WTC11 (cell line): ENCODE measurements around the gene NUDT16. TPM values are rescaled to one million over a fixed set of nuclear protein-coding genes. Genes with fewer than 3 reads are reported as not detected.

Experiments used
- ATAC-seq: fragments of 200-7000 bp; cut with Tn5 transposase; 2 replicates; pipeline ENCODE4 v1.10.0; 2021; ENCODE audit warnings: mild to moderate bottlenecking, moderate library complexity
- CTCF ChIA-PET: fragments of 300-600 bp; sonication (Branson Sonifier 250); formaldehyde crosslinking; loops from one replicate; lab custom pipeline; 2021; ENCODE audit warnings: antibody characterized with exemption; lab: Charles Lee
- POLR2A ChIA-PET: fragments of 350-600 bp; sonication (Branson Sonifier 250); formaldehyde crosslinking; loops from one replicate; lab custom pipeline; 2021; ENCODE audit warnings: antibody characterized with exemption; lab: Charles Lee
- DNase-seq: peaks from one replicate; pipeline ENCODE4 v3.0.0; 2021; ENCODE audit warnings: low spot score
- H3K27ac Mint-ChIP-seq: 2 replicates; pipeline ENCODE4 v1.8.0; 2021; ENCODE audit warnings: mixed read lengths
- H3K27me3 Mint-ChIP-seq: 2 replicates; pipeline ENCODE4 v1.8.0; 2021; ENCODE audit warnings: low read depth, mild to moderate bottlenecking, moderate library complexity, mixed read lengths
- H3K36me3 Mint-ChIP-seq: 2 replicates; pipeline ENCODE4 v1.8.0; 2021; ENCODE audit warnings: mixed read lengths
- H3K4me1 Mint-ChIP-seq: 2 replicates; pipeline ENCODE4 v1.8.0; 2022; ENCODE audit warnings: mixed read lengths
- H3K4me3 Mint-ChIP-seq: 2 replicates; pipeline ENCODE4 v1.8.0; 2021; ENCODE audit warnings: mild to moderate bottlenecking, moderate library complexity, mixed read lengths
- H3K9me3 Mint-ChIP-seq: 2 replicates; pipeline ENCODE4 v1.8.0; 2021; ENCODE audit warnings: mixed read lengths
- CREB1 ChIP-seq: sonication (generic); formaldehyde crosslinking; IDR thresholded peaks from 2 replicates; pipeline ENCODE4 v1.8.0; 2023; ENCODE audit warnings: mild to moderate bottlenecking, missing genetic modification reagents
- ELF4 ChIP-seq: sonication (generic); formaldehyde crosslinking; IDR thresholded peaks from 2 replicates; pipeline ENCODE4 v1.8.1; 2022; ENCODE audit warnings: low read depth, mild to moderate bottlenecking, moderate library complexity, missing genetic modification reagents
- ETV6 ChIP-seq: sonication (generic); formaldehyde crosslinking; IDR thresholded peaks from 2 replicates; pipeline ENCODE4 v1.8.1; 2022; ENCODE audit warnings: mild to moderate bottlenecking, missing genetic modification reagents
- FOXP1 ChIP-seq: sonication (generic); formaldehyde crosslinking; IDR thresholded peaks from 2 replicates; pipeline ENCODE4 v1.8.0; 2022; ENCODE audit warnings: missing genetic modification reagents, mild to moderate bottlenecking, moderate library complexity, borderline replicate concordance
- GTF2I ChIP-seq: fragments of 250-450 bp; sonication (Bioruptor Pico); conservative IDR thresholded peaks from 2 replicates; pipeline ENCODE4 v1.4.0; 2021; ENCODE audit warnings: mild to moderate bottlenecking
- HMGA2 ChIP-seq: fragments of 250-450 bp; sonication (Bioruptor Pico); IDR thresholded peaks from 2 replicates; pipeline ENCODE4 v1.4.0; 2021; ENCODE audit warnings: mild to moderate bottlenecking, moderate library complexity
- IRF2 ChIP-seq: sonication (generic); formaldehyde crosslinking; IDR thresholded peaks from 2 replicates; pipeline ENCODE4 v1.8.0; 2022; ENCODE audit warnings: low read depth, missing genetic modification reagents, borderline replicate concordance
- MLX ChIP-seq: sonication (generic); formaldehyde crosslinking; IDR thresholded peaks from 2 replicates; pipeline ENCODE4 v1.8.1; 2023; ENCODE audit warnings: mild to moderate bottlenecking, missing genetic modification reagents, moderate library complexity
- NFE2L1 ChIP-seq: sonication (generic); formaldehyde crosslinking; IDR thresholded peaks from 2 replicates; pipeline ENCODE4 v1.8.1; 2023; ENCODE audit warnings: missing genetic modification reagents
- NFYB ChIP-seq: sonication (generic); formaldehyde crosslinking; conservative IDR thresholded peaks from 2 replicates; pipeline ENCODE4 v1.8.0; 2022; ENCODE audit warnings: low read depth, missing genetic modification reagents
- NR1H2 ChIP-seq: sonication (generic); formaldehyde crosslinking; IDR thresholded peaks from 2 replicates; pipeline ENCODE4 v1.9.0; 2021; ENCODE audit warnings: mild to moderate bottlenecking, moderate library complexity, missing genetic modification reagents
- OVOL2 ChIP-seq: fragments of 250-450 bp; sonication (Bioruptor Pico); IDR thresholded peaks from 2 replicates; pipeline ENCODE4 v1.9.0; 2021; ENCODE audit warnings: mild to moderate bottlenecking, borderline replicate concordance
- PRDM15 ChIP-seq: sonication (generic); formaldehyde crosslinking; IDR thresholded peaks from 2 replicates; pipeline ENCODE4 v1.8.0; 2022; ENCODE audit warnings: missing genetic modification reagents
- RELA ChIP-seq: sonication (generic); formaldehyde crosslinking; IDR thresholded peaks from 2 replicates; pipeline ENCODE4 v1.8.1; 2022; ENCODE audit warnings: missing genetic modification reagents, mild to moderate bottlenecking, borderline replicate concordance
- SMAD4 ChIP-seq: sonication (generic); formaldehyde crosslinking; IDR thresholded peaks from 2 replicates; pipeline ENCODE4 v1.8.0; 2022; ENCODE audit warnings: mild to moderate bottlenecking, missing genetic modification reagents
- TP53 ChIP-seq: sonication (generic); formaldehyde crosslinking; IDR thresholded peaks from 2 replicates; pipeline ENCODE4 v1.8.1; 2023; ENCODE audit warnings: mild to moderate bottlenecking, missing genetic modification reagents
- ZNF396 ChIP-seq: fragments of 250-450 bp; sonication (Bioruptor Pico); IDR thresholded peaks from 2 replicates; pipeline ENCODE4 v1.8.0; 2021; ENCODE audit warnings: mild to moderate bottlenecking, moderate library complexity, borderline replicate concordance
- ZNF416 ChIP-seq: fragments of 250-450 bp; sonication (Bioruptor Pico); IDR thresholded peaks from 2 replicates; pipeline ENCODE4 v1.9.0; 2021; ENCODE audit warnings: mild to moderate bottlenecking, inconsistent platforms
- total RNA-seq: library from RNA; stranded (reverse); gene quantifications from 3 replicates; pipeline ENCODE4 v1.2.3, GENCODE V29; 2021
- TF ChIP-seq, protein P1 (sequence below): sonication (generic); formaldehyde crosslinking; IDR thresholded peaks from 2 replicates; pipeline ENCODE4 v1.8.0; 2022; ENCODE audit warnings: mild to moderate bottlenecking, missing genetic modification reagents
- TF ChIP-seq, protein P2 (sequence below): fragments of 250-450 bp; sonication (Bioruptor Pico); IDR thresholded peaks from 2 replicates; pipeline ENCODE4 v1.9.0; 2021; ENCODE audit warnings: moderate library complexity, mild to moderate bottlenecking, inconsistent platforms, borderline replicate concordance
- TF ChIP-seq, protein P3 (sequence below): sonication (generic); formaldehyde crosslinking; IDR thresholded peaks from 2 replicates; pipeline ENCODE4 v1.8.1; 2022; ENCODE audit warnings: mild to moderate bottlenecking, moderate library complexity, missing genetic modification reagents
- TF ChIP-seq, protein P4 (sequence below): sonication (generic); formaldehyde crosslinking; IDR thresholded peaks from 2 replicates; pipeline ENCODE4 v1.8.0; 2022; ENCODE audit warnings: mild to moderate bottlenecking, missing genetic modification reagents

NUDT16 gene
- total RNA-seq, 1 experiment from 2014 or later = 17.2 TPM

GRCh38 chr3:131394400-131394799, 12.8 kb downstream of the NUDT16 start:
- ChIA-PET POLR2A (no interaction called here), CTCF (no interaction called here)
- DNase-seq (no peak), ATAC-seq (no peak)
- no peak overlapping the region for H3K27ac Mint-ChIP-seq
- TF ChIP-seq PRDM15 (CRISPR knock-in tag) = no peak
- no peak for TF ChIP-seq GTF2I (CRISPR knock-in tag)
- TF ChIP-seq SMAD4 (CRISPR knock-in tag) = no peak
- TF ChIP-seq ZNF396 (CRISPR knock-in tag) = no peak
- TF ChIP-seq, protein P1, sequence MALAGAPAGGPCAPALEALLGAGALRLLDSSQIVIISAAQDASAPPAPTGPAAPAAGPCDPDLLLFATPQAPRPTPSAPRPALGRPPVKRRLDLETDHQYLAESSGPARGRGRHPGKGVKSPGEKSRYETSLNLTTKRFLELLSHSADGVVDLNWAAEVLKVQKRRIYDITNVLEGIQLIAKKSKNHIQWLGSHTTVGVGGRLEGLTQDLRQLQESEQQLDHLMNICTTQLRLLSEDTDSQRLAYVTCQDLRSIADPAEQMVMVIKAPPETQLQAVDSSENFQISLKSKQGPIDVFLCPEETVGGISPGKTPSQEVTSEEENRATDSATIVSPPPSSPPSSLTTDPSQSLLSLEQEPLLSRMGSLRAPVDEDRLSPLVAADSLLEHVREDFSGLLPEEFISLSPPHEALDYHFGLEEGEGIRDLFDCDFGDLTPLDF (CRISPR knock-in tag) = no peak
- TF ChIP-seq CREB1 (CRISPR knock-in tag) = no peak
- no peak for TF ChIP-seq RELA (CRISPR knock-in tag)
- TF ChIP-seq ELF4 (CRISPR knock-in tag) = no peak
- no peak for TF ChIP-seq NFE2L1 (CRISPR knock-in tag)
- no peak for TF ChIP-seq TP53 (CRISPR knock-in tag)
- TF ChIP-seq ETV6 = no peak
- TF ChIP-seq NR1H2 (CRISPR knock-in tag) = no peak
- no peak for TF ChIP-seq MLX
- no peak for TF ChIP-seq HMGA2
- no peak for TF ChIP-seq IRF2
- TF ChIP-seq, protein P2, sequence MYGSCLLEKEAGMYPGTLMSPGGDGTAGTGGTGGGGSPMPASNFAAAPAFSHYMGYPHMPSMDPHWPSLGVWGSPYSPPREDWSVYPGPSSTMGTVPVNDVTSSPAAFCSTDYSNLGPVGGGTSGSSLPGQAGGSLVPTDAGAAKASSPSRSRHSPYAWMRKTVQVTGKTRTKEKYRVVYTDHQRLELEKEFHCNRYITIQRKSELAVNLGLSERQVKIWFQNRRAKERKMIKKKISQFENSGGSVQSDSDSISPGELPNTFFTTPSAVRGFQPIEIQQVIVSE (CRISPR knock-in tag) = no peak
- TF ChIP-seq ZNF416 = no peak
- TF ChIP-seq, protein P3, sequence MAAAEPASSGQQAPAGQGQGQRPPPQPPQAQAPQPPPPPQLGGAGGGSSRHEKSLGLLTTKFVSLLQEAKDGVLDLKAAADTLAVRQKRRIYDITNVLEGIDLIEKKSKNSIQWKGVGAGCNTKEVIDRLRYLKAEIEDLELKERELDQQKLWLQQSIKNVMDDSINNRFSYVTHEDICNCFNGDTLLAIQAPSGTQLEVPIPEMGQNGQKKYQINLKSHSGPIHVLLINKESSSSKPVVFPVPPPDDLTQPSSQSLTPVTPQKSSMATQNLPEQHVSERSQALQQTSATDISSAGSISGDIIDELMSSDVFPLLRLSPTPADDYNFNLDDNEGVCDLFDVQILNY (CRISPR knock-in tag) = no peak
- TF ChIP-seq FOXP1 (CRISPR knock-in tag) = no peak
- TF ChIP-seq OVOL2 (CRISPR knock-in tag) = no peak
- TF ChIP-seq, all 79 proteins: peak for 0
- no peaks in the 10 kb centered on the region for H3K4me1 Mint-ChIP-seq
- peaks cover 12% of the 10 kb centered on the region for H3K9me3 Mint-ChIP-seq
- H3K27me3 Mint-ChIP-seq = no peaks in the 10 kb centered on the region
- H3K36me3 Mint-ChIP-seq = no peaks in the 10 kb centered on the region
- no peak overlapping the region for H3K4me3 Mint-ChIP-seq

DNA sequence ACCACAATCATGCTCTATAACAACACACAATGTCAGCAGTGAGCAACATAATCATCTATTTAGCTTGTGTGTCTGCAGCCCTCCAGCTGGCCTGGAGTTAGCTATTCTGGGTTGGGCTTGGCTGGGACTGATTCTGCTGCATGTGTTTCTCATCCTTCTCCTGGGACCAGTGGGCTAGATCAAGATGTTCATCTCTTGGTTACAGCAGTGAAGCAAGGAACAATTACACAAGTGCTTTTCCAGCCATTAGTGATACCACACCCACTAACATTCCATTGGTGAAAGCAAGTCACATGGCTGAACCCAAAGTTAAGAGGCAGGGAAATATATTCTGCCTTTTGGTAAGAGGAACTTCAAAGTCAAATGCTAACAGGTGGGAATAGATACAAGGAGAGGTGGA, 14.6 kb downstream of the NUDT16 start:
- Mint-ChIP-seq H3K27me3 (no peaks in the 10 kb centered on the region), H3K27ac (no peak overlapping the region), H3K4me3 (no peak overlapping the region), H3K9me3 (peaks cover 12% of the 10 kb centered on the region), H3K36me3 (no peaks in the 10 kb centered on the region), H3K4me1 (no peaks in the 10 kb centered on the region)
- ChIA-PET CTCF (no interaction called here), POLR2A (no interaction called here)
- DNase-seq (no peak), ATAC-seq (no peak)
- peak; percentile 40; the same call in 1 of the 2 replicates for TF ChIP-seq NFYB (CRISPR knock-in tag)
- TF ChIP-seq, protein P4, sequence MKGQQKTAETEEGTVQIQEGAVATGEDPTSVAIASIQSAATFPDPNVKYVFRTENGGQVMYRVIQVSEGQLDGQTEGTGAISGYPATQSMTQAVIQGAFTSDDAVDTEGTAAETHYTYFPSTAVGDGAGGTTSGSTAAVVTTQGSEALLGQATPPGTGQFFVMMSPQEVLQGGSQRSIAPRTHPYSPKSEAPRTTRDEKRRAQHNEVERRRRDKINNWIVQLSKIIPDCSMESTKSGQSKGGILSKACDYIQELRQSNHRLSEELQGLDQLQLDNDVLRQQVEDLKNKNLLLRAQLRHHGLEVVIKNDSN = no peak
